Chondrocyte (in vitro differentiated cells): ENCODE data around the gene RPL39L. TPM values are rescaled to one million over a fixed set of nuclear protein-coding genes. Genes with fewer than 3 reads are reported as not detected.
A peak's percentile ranks its signal among the peaks of the same experiment; 100 is the strongest.

Experiments used
- DNase-seq: peaks from one replicate; pipeline ENCODE4 v3.0.0; 2021; ENCODE audit warnings: mixed read lengths, low spot score
- H3K27ac Mint-ChIP-seq: one replicate; pipeline ENCODE4 v1.8.0; 2021; ENCODE audit warnings: mild to moderate bottlenecking, moderate library complexity, mixed read lengths; ENCODE audit not compliant: unreplicated experiment
- H3K27me3 Mint-ChIP-seq: 2 replicates; pipeline ENCODE4 v1.8.0; 2021; ENCODE audit warnings: low read depth, mixed read lengths
- H3K36me3 Mint-ChIP-seq: 2 replicates; pipeline ENCODE4 v1.8.0; 2021; ENCODE audit warnings: low read depth, mixed read lengths
- H3K4me1 Mint-ChIP-seq: 2 replicates; pipeline ENCODE4 v1.8.0; 2021; ENCODE audit warnings: low read depth, mild to moderate bottlenecking, mixed read lengths
- H3K4me3 Mint-ChIP-seq: one replicate; pipeline ENCODE4 v1.8.0; 2021; ENCODE audit warnings: mild to moderate bottlenecking, moderate library complexity, mixed read lengths; ENCODE audit not compliant: unreplicated experiment
- H3K9me3 Mint-ChIP-seq: 2 replicates; pipeline ENCODE4 v1.8.0; 2021; ENCODE audit warnings: low read depth, mixed read lengths
- total RNA-seq: library from RNA; stranded (reverse); gene quantifications from 3 replicates; pipeline ENCODE4 v1.2.1, GENCODE V29; 2021
- TF ChIP-seq, protein P1 (sequence below): fragments of 200-600 bp; sonication (generic); IDR thresholded peaks from 2 replicates; pipeline ENCODE4 v1.5.0; 2021; ENCODE audit warnings: antibody characterized with exemption, mild to moderate bottlenecking, moderate library complexity

Gene RPL39L
- total RNA-seq, 1 donor from 2014 or later, result 15.8 TPM

DNA sequence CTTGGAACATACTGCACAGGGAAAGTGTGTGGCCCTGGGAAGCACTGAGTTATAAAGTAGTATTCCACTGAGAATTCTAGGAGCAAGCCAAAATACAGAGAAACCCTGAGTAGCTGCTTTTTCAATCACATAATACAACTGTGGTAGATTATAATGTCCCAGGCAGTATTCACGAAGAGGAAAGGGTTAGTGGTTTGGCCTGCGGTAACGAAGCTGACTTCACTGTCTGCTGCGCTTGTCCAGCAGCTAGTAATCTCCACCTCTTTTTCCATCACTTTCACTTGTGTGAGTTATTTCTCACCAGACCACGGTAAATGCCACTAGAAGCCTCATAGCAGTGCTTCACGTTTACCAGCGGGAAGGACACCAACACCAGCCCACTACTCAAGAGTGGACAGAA, 34.4 kb downstream of the RPL39L start:
- no peak overlapping the region for H3K27ac Mint-ChIP-seq
- H3K27me3 Mint-ChIP-seq, result no peaks in the 10 kb centered on the region
- DNase-seq, result no peak
- no peak overlapping the region for H3K4me3 Mint-ChIP-seq
- no peaks in the 10 kb centered on the region for H3K36me3 Mint-ChIP-seq
- peaks cover 2% of the 10 kb centered on the region for H3K9me3 Mint-ChIP-seq
- TF ChIP-seq, protein P1, sequence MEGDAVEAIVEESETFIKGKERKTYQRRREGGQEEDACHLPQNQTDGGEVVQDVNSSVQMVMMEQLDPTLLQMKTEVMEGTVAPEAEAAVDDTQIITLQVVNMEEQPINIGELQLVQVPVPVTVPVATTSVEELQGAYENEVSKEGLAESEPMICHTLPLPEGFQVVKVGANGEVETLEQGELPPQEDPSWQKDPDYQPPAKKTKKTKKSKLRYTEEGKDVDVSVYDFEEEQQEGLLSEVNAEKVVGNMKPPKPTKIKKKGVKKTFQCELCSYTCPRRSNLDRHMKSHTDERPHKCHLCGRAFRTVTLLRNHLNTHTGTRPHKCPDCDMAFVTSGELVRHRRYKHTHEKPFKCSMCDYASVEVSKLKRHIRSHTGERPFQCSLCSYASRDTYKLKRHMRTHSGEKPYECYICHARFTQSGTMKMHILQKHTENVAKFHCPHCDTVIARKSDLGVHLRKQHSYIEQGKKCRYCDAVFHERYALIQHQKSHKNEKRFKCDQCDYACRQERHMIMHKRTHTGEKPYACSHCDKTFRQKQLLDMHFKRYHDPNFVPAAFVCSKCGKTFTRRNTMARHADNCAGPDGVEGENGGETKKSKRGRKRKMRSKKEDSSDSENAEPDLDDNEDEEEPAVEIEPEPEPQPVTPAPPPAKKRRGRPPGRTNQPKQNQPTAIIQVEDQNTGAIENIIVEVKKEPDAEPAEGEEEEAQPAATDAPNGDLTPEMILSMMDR, result no peak
- H3K4me1 Mint-ChIP-seq, result peaks cover 61% of the 10 kb centered on the region

DNA sequence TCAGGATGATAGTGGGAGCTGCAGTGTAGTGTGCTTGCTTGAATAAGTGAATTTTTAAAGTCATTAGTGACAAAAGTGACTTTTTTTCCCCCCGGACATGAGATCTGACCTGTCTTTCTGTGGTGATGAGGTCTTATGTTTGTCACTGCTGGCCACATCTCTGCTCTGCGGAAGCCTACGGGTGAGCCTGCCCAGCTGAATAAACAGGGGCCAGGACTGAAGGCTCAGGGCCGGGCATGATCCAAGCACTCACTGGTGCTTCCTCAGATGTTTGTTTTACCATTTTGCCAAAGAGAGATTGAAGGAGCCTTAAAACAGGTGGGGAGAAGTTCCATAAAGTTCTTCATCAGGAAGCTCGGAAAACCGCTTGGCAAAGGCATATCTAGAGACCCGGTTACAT, 35.0 kb downstream of the RPL39L start:
- H3K27ac Mint-ChIP-seq, result peak overlapping the region; percentile 30
- H3K27me3 Mint-ChIP-seq, result no peaks in the 10 kb centered on the region
- peaks cover 8% of the 10 kb centered on the region for H3K9me3 Mint-ChIP-seq
- TF ChIP-seq, protein P1, result no peak
- no peak for DNase-seq
- peaks cover 61% of the 10 kb centered on the region for H3K4me1 Mint-ChIP-seq
- H3K4me3 Mint-ChIP-seq, result no peak overlapping the region
- peaks cover 1% of the 10 kb centered on the region for H3K36me3 Mint-ChIP-seq

DNA sequence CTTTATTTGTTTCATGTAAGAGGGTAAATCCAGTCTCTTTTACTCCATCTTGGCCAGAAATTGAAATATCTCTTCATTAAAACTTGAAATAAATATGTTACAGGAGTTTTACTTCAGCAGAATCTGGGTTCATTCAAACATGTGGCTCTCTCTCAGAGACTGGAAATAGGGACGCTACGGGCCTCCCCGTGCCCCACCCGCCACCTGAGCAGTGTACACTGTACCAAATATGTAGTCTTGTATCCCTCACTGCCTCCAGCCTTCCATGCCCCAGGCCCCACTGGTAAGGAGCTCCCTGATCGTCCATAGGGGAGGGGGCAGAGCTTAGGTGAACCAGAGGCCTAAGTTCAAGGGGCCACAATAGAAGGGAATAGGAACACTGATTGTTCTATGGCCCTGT, 36.0 kb downstream of the RPL39L start:
- no peak overlapping the region for H3K4me3 Mint-ChIP-seq
- H3K27ac Mint-ChIP-seq, result no peak overlapping the region
- H3K27me3 Mint-ChIP-seq, result no peaks in the 10 kb centered on the region
- H3K4me1 Mint-ChIP-seq, result peaks cover 58% of the 10 kb centered on the region
- peaks cover 5% of the 10 kb centered on the region for H3K36me3 Mint-ChIP-seq
- no peak for DNase-seq
- H3K9me3 Mint-ChIP-seq, result peaks cover 19% of the 10 kb centered on the region
- TF ChIP-seq, protein P1, result no peak

DNA sequence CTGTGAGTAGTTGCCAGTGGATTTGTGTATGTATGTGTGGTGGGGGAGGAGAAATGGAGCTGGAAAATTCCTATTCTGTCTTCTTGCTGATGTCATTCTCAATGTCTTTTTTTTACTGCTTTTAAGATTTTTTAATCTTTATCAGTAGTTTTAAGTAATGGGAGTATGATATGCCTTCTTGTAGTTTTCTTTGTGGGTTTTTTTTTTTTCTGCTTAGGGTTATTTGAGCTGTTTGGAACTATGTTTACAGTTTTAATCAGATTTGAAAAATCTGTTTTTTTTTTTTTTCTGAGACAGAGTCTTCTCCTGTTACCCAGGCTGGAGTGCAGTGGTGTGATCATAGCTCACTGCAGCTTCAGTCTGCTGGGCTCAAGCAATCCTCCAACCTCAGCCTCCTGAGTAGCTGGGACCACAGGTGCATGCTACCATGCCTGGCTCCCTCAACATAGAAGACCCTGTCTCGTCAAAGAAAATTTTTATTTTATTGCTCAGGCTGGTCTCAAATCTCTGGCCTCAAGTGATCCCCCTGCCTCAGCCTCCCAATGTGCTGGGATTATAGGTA, 37.1 kb downstream of the RPL39L start:
- Mint-ChIP-seq H3K27me3 (no peaks in the 10 kb centered on the region), H3K9me3 (peaks cover 28% of the 10 kb centered on the region), H3K4me1 (peaks cover 47% of the 10 kb centered on the region), H3K4me3 (peak overlapping the region; percentile 64), H3K36me3 (peaks cover 9% of the 10 kb centered on the region), H3K27ac (peak overlapping the region; percentile 99)
- DNase-seq, result no peak
- TF ChIP-seq, protein P1, result no peak

DNA sequence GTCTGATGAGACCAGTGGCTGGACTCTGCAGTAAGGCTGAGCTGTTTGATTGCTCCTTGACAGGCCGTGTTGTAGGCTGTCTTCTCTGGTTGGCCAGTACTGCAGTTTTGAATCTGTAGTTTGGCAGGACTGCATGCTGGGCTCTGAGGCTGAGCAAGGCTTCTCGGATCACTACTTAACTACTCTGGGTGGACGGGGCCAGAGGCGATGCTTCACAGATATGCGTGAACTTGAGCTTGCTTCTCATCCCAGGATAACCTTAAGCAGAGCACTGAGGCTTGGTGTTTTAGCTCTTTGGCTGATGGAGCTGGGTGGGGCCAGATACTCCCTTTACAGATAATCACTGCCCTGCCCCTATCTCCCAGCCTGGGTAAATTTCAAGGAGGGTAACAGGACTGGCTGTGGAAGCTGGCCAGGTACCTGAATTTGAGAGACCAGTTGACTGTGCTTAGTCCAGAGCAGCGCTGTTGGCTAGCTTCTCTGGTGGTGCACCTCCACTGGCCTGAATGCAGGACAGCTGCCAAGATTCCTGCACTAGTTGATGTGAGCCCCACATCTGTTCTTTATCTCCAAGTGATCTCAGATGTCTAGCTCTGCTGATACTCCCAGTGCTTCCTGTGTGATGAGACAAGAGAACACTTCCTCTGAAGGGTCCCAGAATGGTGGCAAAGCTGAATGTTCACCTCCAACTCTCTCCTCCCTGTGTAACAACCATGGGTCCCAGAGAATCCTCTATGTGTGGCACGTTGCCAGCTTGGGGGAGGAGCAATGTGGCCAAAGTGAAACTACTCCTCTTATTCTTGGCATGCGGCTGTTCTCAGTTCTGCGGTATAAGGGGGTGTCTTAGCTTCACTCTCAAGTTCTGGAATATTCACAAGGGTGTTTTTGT, 37.9 kb downstream of the RPL39L start:
- no peak for DNase-seq
- peaks cover 33% of the 10 kb centered on the region for H3K9me3 Mint-ChIP-seq
- peaks cover 43% of the 10 kb centered on the region for H3K4me1 Mint-ChIP-seq
- TF ChIP-seq, protein P1, result no peak
- peak overlapping the region; percentile 99 for H3K27ac Mint-ChIP-seq
- peaks cover 9% of the 10 kb centered on the region for H3K36me3 Mint-ChIP-seq
- H3K27me3 Mint-ChIP-seq, result no peaks in the 10 kb centered on the region
- H3K4me3 Mint-ChIP-seq, result peak overlapping the region; percentile 64
